Right lung (tissue), 5 donors: ENCODE results near the gene FGG. TPM values are rescaled to one million over a fixed set of nuclear protein-coding genes. Genes with fewer than 3 reads are reported as not detected.
"Not testable (repeated sequence)": the region's sequence is repeated elsewhere in the genome, so short reads cannot be mapped to it uniquely, and the experiment has no call there.

Experiments used
- DNase-seq, 2 donors: peaks; one replicate each; pipeline ENCODE4 v3.0.0-alpha.2; 2013
- polyA plus RNA-seq, 5 donors: library from polyadenylated mRNA; unstranded; fragments of 120-200 nt; gene quantifications; one replicate each; pipeline versions ENCODE4 v1.2.1 to v1.2.3, GENCODE V29; 2013; ENCODE audit warnings: inconsistent platforms in 1 of 5, low replicate concordance in 1 of 5; ENCODE audit not compliant: insufficient read length in 5 of 5, insufficient read depth in 1 of 5

The FGG gene
- polyA plus RNA-seq, 5 donors, result 0.06 to 20.6 TPM; not detected in 3

DNA sequence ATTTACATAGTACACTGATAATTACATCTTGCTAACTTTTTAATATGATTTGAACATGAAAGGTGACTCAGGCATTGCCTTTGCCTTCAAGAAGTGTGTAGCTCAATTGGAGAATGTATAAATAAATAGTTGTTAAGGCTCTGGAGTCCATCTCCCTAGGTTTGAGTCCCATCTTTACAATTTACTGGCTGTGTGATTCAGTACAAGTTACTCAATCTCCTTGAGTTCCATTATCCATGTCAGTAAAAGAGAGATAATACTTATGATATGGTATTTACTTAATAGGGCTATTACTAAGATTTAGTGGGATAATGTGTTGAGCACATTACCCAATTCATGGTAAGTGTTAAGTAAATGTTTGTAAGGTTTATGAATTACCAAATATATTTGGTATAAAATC lies 1.9 kb upstream of the FGG start:
- DNase-seq, result no peak

- DNase-seq, result no peak
These were observed 623 bp downstream of the FGG start for GRCh38 chr4:154611833-154612232.

DNA sequence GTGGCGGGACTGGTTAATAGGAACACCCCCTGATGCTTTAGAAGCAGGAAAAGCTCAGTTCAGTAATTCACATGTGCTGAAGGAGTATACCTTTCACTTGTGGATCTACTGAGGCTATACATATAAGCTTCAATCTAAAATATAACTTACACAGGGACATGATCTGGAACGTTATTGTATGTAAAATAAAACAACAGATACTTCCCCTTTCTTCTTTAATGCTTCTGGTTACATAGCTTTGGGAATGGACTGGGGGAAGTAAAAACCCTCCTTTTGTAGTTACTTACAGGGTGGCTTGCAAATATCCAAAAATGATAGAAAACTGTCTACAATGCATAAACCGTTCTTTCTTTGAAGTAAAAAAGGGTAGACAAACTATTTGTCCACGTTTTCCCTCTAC lies 1.9 kb downstream of the FGG start:
- no peak for DNase-seq

- no peak for DNase-seq
These were observed 2.9 kb downstream of the FGG start for GRCh38 chr4:154609532-154609931.

GRCh38 chr4:154608361-154609252 lies 3.8 kb downstream of the FGG start:
- no peak for DNase-seq

GRCh38 chr4:154606728-154607723 lies 5.4 kb downstream of the FGG start:
- no peak for DNase-seq

- no peak for DNase-seq
These were observed 7.7 kb downstream of the FGG start for GRCh38 chr4:154604696-154605200.

GRCh38 chr4:154603033-154603943 lies 9.2 kb downstream of the FGG start:
- no peak for DNase-seq

- no peak for DNase-seq
These were observed 9.9 kb downstream of the FGG start for GRCh38 chr4:154602404-154603020.

DNA sequence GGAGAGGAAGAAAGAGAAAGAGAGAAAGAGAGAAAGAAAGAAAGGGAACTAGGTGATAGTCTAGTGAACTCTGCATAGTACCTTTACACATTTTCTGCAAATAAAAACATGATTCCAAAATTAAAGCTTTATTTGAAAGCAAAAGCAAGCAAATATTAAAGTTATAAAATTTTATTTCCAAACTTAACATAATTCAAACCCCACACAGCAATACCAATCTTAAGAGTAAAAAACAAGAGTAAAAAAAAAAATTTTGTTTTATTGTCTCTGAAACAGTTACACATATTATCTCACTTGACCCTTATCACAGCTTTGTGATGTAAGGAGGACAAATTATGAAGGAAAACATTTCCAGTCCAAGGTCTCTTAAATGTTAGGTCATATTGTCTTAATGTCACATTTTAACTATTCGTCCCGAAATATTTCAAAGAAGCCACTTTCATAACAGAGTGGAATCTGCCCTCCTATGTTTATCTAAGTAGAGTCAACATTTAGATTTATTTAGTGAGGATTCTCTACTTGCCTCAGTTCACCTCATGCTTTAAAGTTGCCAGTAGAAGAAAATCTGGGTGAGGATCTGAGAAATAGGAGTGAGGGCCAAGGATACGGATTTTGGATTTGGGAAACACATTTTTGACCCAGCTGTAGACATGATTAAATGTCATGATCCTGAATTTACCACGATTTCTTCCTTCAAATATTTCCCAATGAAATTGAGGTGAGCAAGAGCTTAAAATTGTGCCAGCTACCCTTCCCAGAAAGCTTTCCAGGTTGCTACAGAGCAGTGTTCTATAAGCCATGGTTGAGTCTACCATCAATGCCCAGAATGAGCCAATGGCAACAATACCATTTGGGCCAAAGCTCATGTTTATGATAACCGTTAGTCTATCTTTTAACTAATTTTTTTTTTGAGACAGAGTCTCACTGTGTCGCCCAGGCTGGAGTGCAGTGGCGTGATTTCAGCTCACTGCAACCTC lies 14.4 kb downstream of the FGG start:
- no peak for DNase-seq

- not testable (repeated sequence) for DNase-seq
These were observed 15.2 kb downstream of the FGG start for GRCh38 chr4:154597281-154597680.

- DNase-seq, result no peak
These were observed 16.6 kb downstream of the FGG start for GRCh38 chr4:154595807-154596206.

DNA sequence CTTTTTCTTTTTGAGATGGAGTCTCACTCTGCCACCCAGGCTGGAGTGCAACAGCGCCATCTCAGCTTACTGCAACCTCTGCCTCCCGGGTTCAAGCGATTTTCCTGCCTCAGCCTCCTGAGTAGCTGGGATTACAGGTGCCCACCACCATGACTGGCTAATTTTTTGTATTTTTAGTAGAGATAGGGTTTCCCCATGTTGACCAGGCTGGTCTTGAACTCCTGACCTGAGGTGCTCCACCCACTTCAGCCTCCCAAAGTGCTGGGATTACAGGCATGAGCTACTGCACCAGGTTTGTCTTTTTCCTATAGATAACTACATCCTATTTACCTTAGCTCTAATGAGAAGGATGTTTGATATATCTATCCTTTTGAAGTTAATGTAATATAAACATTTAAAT lies 18.1 kb downstream of the FGG start:
- not testable (repeated sequence) for DNase-seq

GRCh38 chr4:154593868-154594267 lies 18.6 kb downstream of the FGG start:
- no peak for DNase-seq

DNA sequence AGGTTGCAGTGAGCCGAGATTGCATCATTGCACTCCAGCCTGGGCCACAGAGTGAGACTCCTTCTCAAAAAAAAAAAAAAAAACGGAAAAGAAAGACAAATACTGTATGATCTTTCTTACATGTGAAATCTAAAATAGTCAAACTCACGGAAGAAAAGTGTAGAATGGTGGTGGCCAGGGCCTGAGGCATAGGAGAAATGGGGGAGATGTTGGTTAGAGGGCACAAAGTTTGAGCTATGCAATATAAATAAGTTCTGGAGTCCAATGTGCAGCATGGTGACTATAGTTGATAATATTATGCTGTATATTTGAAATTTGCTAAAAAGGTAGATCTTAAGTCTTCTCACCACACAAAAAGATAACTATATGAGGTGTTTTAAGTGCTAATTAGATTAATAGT lies 20.6 kb downstream of the FGG start:
- DNase-seq, result no peak

- no peak for DNase-seq
These were observed 22.0 kb downstream of the FGG start, which contains the start of gene FGA for GRCh38 chr4:154590329-154591006. Gene FGA (minus strand): TSS chr4:154590742. CDS start chr4:154590687, 55 bp downstream.

GRCh38 chr4:154589296-154590197 lies 22.9 kb downstream of the FGG start:
- no peak for DNase-seq

GRCh38 chr4:154588198-154588597 lies 24.3 kb downstream of the FGG start:
- DNase-seq, result no peak
